Activated B cell treated with CpG ODN at 0.5 μM for 24 hours (primary cell): ENCODE data around the gene GARIN5A. TPM values are rescaled to one million over a fixed set of nuclear protein-coding genes. Genes with fewer than 3 reads are reported as not detected.

Source experiments
- ATAC-seq: fragments of 200-7000 bp; cut with Tn5 transposase; one replicate; pipeline ENCODE4 v1.10.0; 2021; ENCODE audit warnings: low read depth, mild to moderate bottlenecking, moderate library complexity
- CTCF ChIA-PET: fragments of 350-600 bp; sonication (Branson Sonifier 250); formaldehyde crosslinking; loops from one replicate; lab custom pipeline; 2021; ENCODE audit warnings: antibody characterized with exemption; lab: Charles Lee
- POLR2A ChIA-PET: fragments of 350-600 bp; sonication (Branson Sonifier 250); formaldehyde crosslinking; loops from one replicate; lab custom pipeline; 2021; ENCODE audit warnings: antibody characterized with exemption; lab: Charles Lee
- DNase-seq: peaks from one replicate; pipeline ENCODE4 v3.0.0; 2022
- H3K27ac Mint-ChIP-seq: one replicate; pipeline ENCODE4 v1.8.0; 2020; ENCODE audit warnings: mixed read lengths
- H3K27me3 Mint-ChIP-seq: one replicate; pipeline ENCODE4 v1.8.0; 2021; ENCODE audit warnings: mixed read lengths
- H3K36me3 Mint-ChIP-seq: one replicate; pipeline ENCODE4 v1.8.0; 2021; ENCODE audit warnings: low read depth, mixed read lengths
- H3K4me1 Mint-ChIP-seq: one replicate; pipeline ENCODE4 v1.8.0; 2021; ENCODE audit warnings: mixed read lengths
- H3K4me3 Mint-ChIP-seq: one replicate; pipeline ENCODE4 v1.8.0; 2020; ENCODE audit warnings: mild to moderate bottlenecking, mixed read lengths
- H3K9me3 Mint-ChIP-seq: one replicate; pipeline ENCODE4 v1.8.0; 2020; ENCODE audit warnings: mixed read lengths
- intact Hi-C: fragments of 100-400 bp; cut with micrococcal nuclease; formaldehyde crosslinking; loops from one replicate; pipeline ENCODE4 v1.15.1; 2024
- total RNA-seq: library from RNA; stranded (reverse); gene quantifications from 2 replicates; pipeline ENCODE4 v1.2.3, GENCODE V29; 2022
- TF ChIP-seq, protein P1 (sequence below): fragments of 200-600 bp; IDR thresholded peaks from one replicate; pipeline ENCODE4 v1.8.0; 2022; ENCODE audit warnings: antibody characterized with exemption, mild to moderate bottlenecking

GARIN5A gene
- total RNA-seq, 1 donor from 2014 or later = 0.67 TPM

- H3K27ac Mint-ChIP-seq = peak within 1 kb of the TSS; percentile 97
- H3K4me3 Mint-ChIP-seq = peak within 1 kb of the TSS; percentile 95
Measured at GRCh38 chr19:50418176-50419021, 58.2 kb downstream of the GARIN5A start, which contains the start of gene SPIB. Gene SPIB, plus strand, starts transcription at chr19:50418938. Its CDS starts 25 bp downstream, at chr19:50418963.

GRCh38 chr19:50417111-50418081 lies 59.3 kb downstream of the GARIN5A start:
- peaks cover 62% of the 10 kb centered on the region for H3K4me1 Mint-ChIP-seq
- ChIA-PET CTCF (interaction anchor here (1.1 kb wide), 1 partner anchor 43 kb away, joined by 4 read pairs; no protein-coding TSS in a partner anchor), POLR2A (interaction anchor here (0.6 to 8.4 kb wide), 14 partner anchors 12 to 388 kb away, joined by 3 to 282 read pairs (median 16); partner anchors contain the start of genes JOSD2, MYBPC2, NR1H2 and POLD1)
- intact Hi-C loops = loop anchor here (1.0 kb wide), 1 partner anchor 14 kb away; no protein-coding TSS in a partner anchor
- ATAC-seq (no peak), DNase-seq (peak; percentile 61)
- no peaks in the 10 kb centered on the region for H3K9me3 Mint-ChIP-seq
- H3K27me3 Mint-ChIP-seq = no peaks in the 10 kb centered on the region
- peak overlapping the region; percentile 97 for H3K27ac Mint-ChIP-seq
- TF ChIP-seq, protein P1, sequence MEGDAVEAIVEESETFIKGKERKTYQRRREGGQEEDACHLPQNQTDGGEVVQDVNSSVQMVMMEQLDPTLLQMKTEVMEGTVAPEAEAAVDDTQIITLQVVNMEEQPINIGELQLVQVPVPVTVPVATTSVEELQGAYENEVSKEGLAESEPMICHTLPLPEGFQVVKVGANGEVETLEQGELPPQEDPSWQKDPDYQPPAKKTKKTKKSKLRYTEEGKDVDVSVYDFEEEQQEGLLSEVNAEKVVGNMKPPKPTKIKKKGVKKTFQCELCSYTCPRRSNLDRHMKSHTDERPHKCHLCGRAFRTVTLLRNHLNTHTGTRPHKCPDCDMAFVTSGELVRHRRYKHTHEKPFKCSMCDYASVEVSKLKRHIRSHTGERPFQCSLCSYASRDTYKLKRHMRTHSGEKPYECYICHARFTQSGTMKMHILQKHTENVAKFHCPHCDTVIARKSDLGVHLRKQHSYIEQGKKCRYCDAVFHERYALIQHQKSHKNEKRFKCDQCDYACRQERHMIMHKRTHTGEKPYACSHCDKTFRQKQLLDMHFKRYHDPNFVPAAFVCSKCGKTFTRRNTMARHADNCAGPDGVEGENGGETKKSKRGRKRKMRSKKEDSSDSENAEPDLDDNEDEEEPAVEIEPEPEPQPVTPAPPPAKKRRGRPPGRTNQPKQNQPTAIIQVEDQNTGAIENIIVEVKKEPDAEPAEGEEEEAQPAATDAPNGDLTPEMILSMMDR = no peak
- peak overlapping the region; percentile 95 for H3K4me3 Mint-ChIP-seq
- peaks cover 36% of the 10 kb centered on the region for H3K36me3 Mint-ChIP-seq

More at GRCh38 chr19:50418176-50419021, 58.2 kb downstream of the GARIN5A start, which contains the start of gene SPIB:
- CTCF ChIA-PET = interaction anchor here (0.8 to 1.1 kb wide), 2 partner anchors 42 to 61 kb away, joined by 4 read pairs; no protein-coding TSS in a partner anchor
- peak; percentile 77 for DNase-seq
- POLR2A ChIA-PET = interaction anchor here (0.5 to 8.4 kb wide), 20 partner anchors 11 to 530 kb away, joined by 3 to 282 read pairs (median 8); partner anchors contain the start of genes JOSD2, KCNC3, MYBPC2 and NR1H2
- peak; percentile 40 for ATAC-seq
- Mint-ChIP-seq H3K27me3 (no peaks in the 10 kb centered on the region), H3K36me3 (peaks cover 45% of the 10 kb centered on the region), H3K9me3 (no peaks in the 10 kb centered on the region), H3K4me1 (peaks cover 71% of the 10 kb centered on the region)
- intact Hi-C loops = loop anchor here (1.0 kb wide), 1 partner anchor 13 kb away; no protein-coding TSS in a partner anchor
- TF ChIP-seq, protein P1 = no peak

Other genes starting within 250 kb of the GARIN5A start
- gene KCNC3, start 147.5 kb downstream of the GARIN5A start, total RNA-seq = 34.5 and 44.3 TPM in 2 replicates
- gene NAPSA, start 111.2 kb downstream of the GARIN5A start, total RNA-seq = 1.4 and 2.4 TPM in 2 replicates
- 66.9 and 79.5 TPM in 2 replicates for gene NR1H2, start 100.4 kb downstream of the GARIN5A start, total RNA-seq
- 58.8 and 65.5 TPM in 2 replicates for gene POLD1, start 92.5 kb downstream of the GARIN5A start, total RNA-seq
- gene SPIB, start 57.9 kb downstream of the GARIN5A start, total RNA-seq = 280 and 324 TPM in 2 replicates
- gene MYBPC2, start 44.0 kb downstream of the GARIN5A start, total RNA-seq = 1.1 and 1.4 TPM in 2 replicates
- gene EMC10, start 341 bp downstream of the GARIN5A start, total RNA-seq = 70.8 and 72.1 TPM in 2 replicates
- 21.0 and 23.7 TPM in 2 replicates for gene JOSD2, start 34.3 kb upstream of the GARIN5A start, total RNA-seq
- gene ASPDH, start 37.1 kb upstream of the GARIN5A start, total RNA-seq = not detected in 2 replicates
- gene LRRC4B, start 91.6 kb upstream of the GARIN5A start, total RNA-seq = not detected in 2 replicates
- gene SYT3, start 163.0 kb upstream of the GARIN5A start, total RNA-seq = 0.60 TPM in 1 of 2 replicates, not detected in the other
- gene C19orf81, start 172.6 kb upstream of the GARIN5A start, total RNA-seq = 0.69 TPM in 1 of 2 replicates, not detected in the other
- gene SHANK1, start 243.0 kb upstream of the GARIN5A start, total RNA-seq = not detected in 2 replicates
- 0.24 and 0.38 TPM in 2 replicates for gene CLEC11A, start 246.5 kb upstream of the GARIN5A start, total RNA-seq